HG02571 (cell line): ENCODE data around the gene TRIM69.

Experiments used
- ATAC-seq: cut with Tn5 transposase; IDR thresholded peaks from one replicate; pipeline ENCODE4 v1.9.1; 2021; ENCODE audit warnings: mild to moderate bottlenecking, moderate library complexity; ENCODE audit not compliant: unreplicated experiment

Gene TRIM69

GRCh38 chr15:44801364-44801763 is 65.0 kb downstream of the TRIM69 start:
- no peak for ATAC-seq

- ATAC-seq: no peak
Observed at GRCh38 chr15:44801797-44802196, 65.5 kb downstream of the TRIM69 start.

- no peak for ATAC-seq
Observed at GRCh38 chr15:44802336-44802735, 66.0 kb downstream of the TRIM69 start.

GRCh38 chr15:44804298-44805046 is 68.1 kb downstream of the TRIM69 start:
- ATAC-seq: no peak

- no peak for ATAC-seq
Observed at GRCh38 chr15:44808557-44808956, 72.2 kb downstream of the TRIM69 start.

- no peak for ATAC-seq
Observed at GRCh38 chr15:44810237-44810636, 73.9 kb downstream of the TRIM69 start.

GRCh38 chr15:44811337-44811736 is 75.0 kb downstream of the TRIM69 start:
- no peak for ATAC-seq

GRCh38 chr15:44812029-44812517 is 75.7 kb downstream of the TRIM69 start:
- no peak for ATAC-seq

- no peak for ATAC-seq
Observed at GRCh38 chr15:44813231-44813630, 76.9 kb downstream of the TRIM69 start.
